HCT116 (cell line): ENCODE measurements around the gene FAT1. TPM values are rescaled to one million over a fixed set of nuclear protein-coding genes. Genes with fewer than 3 reads are reported as not detected.

Experiments used
- ATAC-seq: fragments of 200-7000 bp; cut with Tn5 transposase; 2 replicates; pipeline ENCODE4 v1.9.1; 2020; ENCODE audit warnings: mild to moderate bottlenecking, moderate library complexity
- BruUV-seq: library from RNA; stranded (reverse); fragments of 400-500 nt; replicated peaks from 2 replicates; lab custom pipeline; 2021; lab: Mats Ljungman, UMichigan
- CTCF ChIA-PET: fragments of 300-600 bp; sonication (Branson Sonifier 250); formaldehyde crosslinking; loops from one replicate; lab custom pipeline; 2021; ENCODE audit warnings: antibody characterized with exemption; lab: Charles Lee
- POLR2A ChIA-PET: fragments of 300-600, 350-600 bp; sonication (Branson Sonifier 250); formaldehyde crosslinking; loops from one replicate; lab custom pipeline; 2021; ENCODE audit warnings: antibody characterized with exemption; lab: Charles Lee
- RAD21 ChIA-PET, 2 experiments: fragments of 300-600 bp; sonication (Branson Sonifier 250); formaldehyde crosslinking; loops; one replicate each; lab custom pipeline; 2023; ENCODE audit warnings: low total read pairs in 2 of 2; ENCODE audit not compliant: uncharacterized antibody in 2 of 2, unreplicated experiment in 2 of 2, low non-redundant PET in 1 of 2; lab: Charles Lee
- DNase-seq: peaks from one replicate; pipeline ENCODE4 v3.0.0-alpha.2; 2010; ENCODE audit warnings: low read depth, low spot score
- H2AFZ ChIP-seq: fragments of 200-600 bp; shearing (Covaris generic), sonication (generic); 2 replicates; pipeline ENCODE4 v1.6.1; 2017; ENCODE audit warnings: low read depth, mixed run types, mixed read lengths, antibody characterized with exemption, low read length; ENCODE audit not compliant: poor library complexity, severe bottlenecking
- H3K27ac ChIP-seq: 2 replicates; pipeline ENCODE4 v1.5.1; 2012; ENCODE audit warnings: low read depth, low read length
- H3K27me3 ChIP-seq: fragments of 200-600 bp; sonication (generic); 2 replicates; pipeline ENCODE4 v1.6.1; 2016; ENCODE audit warnings: mixed run types, low read length, mixed read lengths; ENCODE audit not compliant: insufficient read depth
- H3K36me3 ChIP-seq, 2 experiments: fragments of 200-500 bp in 1 of 2; fragments of 200-600 bp in 1 of 2; sonication (Bioruptor generic) in 1 of 2; sonication (generic) in 1 of 2; 2 replicates each; pipeline versions ENCODE4 v1.5.1 to v1.6.1; 2014 to 2016; ENCODE audit warnings: low read length in 2 of 2, inconsistent platforms in 1 of 2, mixed read lengths in 1 of 2, mixed run types in 1 of 2; ENCODE audit not compliant: insufficient read depth in 2 of 2, control insufficient read depth in 1 of 2
- H3K4me1 ChIP-seq, 2 experiments: fragments of 200-600 bp in 1 of 2; sonication (generic) in 1 of 2; 2 replicates each; pipeline versions ENCODE4 v1.5.1 to v1.6.1; 2012 to 2017; ENCODE audit warnings: low read length in 2 of 2, inconsistent platforms in 1 of 2, mild to moderate bottlenecking in 1 of 2, mixed read lengths in 1 of 2, mixed run types in 1 of 2, moderate library complexity in 1 of 2; ENCODE audit not compliant: insufficient read depth in 2 of 2, control insufficient read depth in 1 of 2
- H3K4me2 ChIP-seq: fragments of 200-600 bp; sonication (generic); 2 replicates; pipeline ENCODE4 v1.6.1; 2017; ENCODE audit warnings: mixed run types, low read length, mixed read lengths
- H3K4me3 ChIP-seq, 2 experiments: fragments of 200-600 bp in 1 of 2; sonication (generic) in 1 of 2; replicated peaks in 1 of 2; 2 replicates each; pipeline ENCODE4 v1.5.1; 2011 to 2016; ENCODE audit warnings: low read length in 2 of 2, control low read depth in 1 of 2, low read depth in 1 of 2, mild to moderate bottlenecking in 1 of 2, mixed read lengths in 1 of 2, mixed run types in 1 of 2
- H3K79me2 ChIP-seq: fragments of 200-600 bp; sonication (generic); 2 replicates; pipeline ENCODE4 v1.6.1; 2017; ENCODE audit warnings: mild to moderate bottlenecking, mixed run types, low read length, moderate library complexity, mixed read lengths; ENCODE audit not compliant: insufficient read depth
- H3K9ac ChIP-seq: fragments of 200-600 bp; sonication (generic); 2 replicates; pipeline ENCODE4 v1.6.1; 2016; ENCODE audit warnings: low read length, mixed read lengths
- H3K9me2 ChIP-seq: fragments of 200-600 bp; sonication (generic), shearing (Covaris generic); 2 replicates; pipeline ENCODE4 v1.6.1; 2017; ENCODE audit warnings: mixed run types, mild to moderate bottlenecking, moderate library complexity; ENCODE audit not compliant: insufficient read depth
- H3K9me3 ChIP-seq, 2 experiments: fragments of 200-500 bp in 1 of 2; fragments of 200-600 bp in 1 of 2; sonication (Bioruptor generic) in 1 of 2; sonication (generic) in 1 of 2; 2 replicates each; pipeline ENCODE4 v1.6.1; 2014 to 2017; ENCODE audit warnings: low read length in 2 of 2, mixed read lengths in 2 of 2, inconsistent platforms in 1 of 2, low read depth in 1 of 2, mild to moderate bottlenecking in 1 of 2, mixed run types in 1 of 2, moderate library complexity in 1 of 2; ENCODE audit not compliant: control insufficient read depth in 1 of 2, insufficient read depth in 1 of 2
- H4K20me1 ChIP-seq: fragments of 200-600 bp; sonication (generic), shearing (Covaris generic); 2 replicates; pipeline ENCODE4 v1.6.1; 2017; ENCODE audit warnings: mixed run types, mild to moderate bottlenecking, moderate library complexity; ENCODE audit not compliant: insufficient read depth
- CTCF ChIP-seq, 3 experiments: fragments of 200-600 bp in 1 of 3; sonication (generic) in 1 of 3; IDR thresholded peaks in 2 of 3; conservative IDR thresholded peaks in 1 of 3; 2 replicates each; pipeline ENCODE4 v1.5.1; 2012 to 2017; ENCODE audit warnings: low read depth in 2 of 3, low read length in 2 of 3, antibody characterized with exemption in 1 of 3, borderline replicate concordance in 1 of 3, control low read depth in 1 of 3, mild to moderate bottlenecking in 1 of 3, mixed read lengths in 1 of 3, mixed run types in 1 of 3, moderate library complexity in 1 of 3; ENCODE audit not compliant: insufficient read depth in 1 of 3
- EZH2phosphoT487 ChIP-seq: fragments of 200-600 bp; IDR thresholded peaks from 2 replicates; pipeline ENCODE4 v1.6.1; 2018; ENCODE audit warnings: antibody characterized with exemption, borderline replicate concordance
- TCF7L2 ChIP-seq: IDR thresholded peaks from 2 replicates; pipeline ENCODE4 v1.7.0; 2011; ENCODE audit warnings: borderline replicate concordance, inconsistent platforms; ENCODE audit not compliant: insufficient read depth, insufficient read length; ENCODE audit errors: extremely low read depth
- intact Hi-C: fragments of 100-400 bp; cut with micrococcal nuclease; formaldehyde crosslinking; loops from 2 replicates; pipeline ENCODE4 v1.10.0; 2022
- total RNA-seq: library from RNA; stranded (reverse); gene quantifications from one replicate; pipeline ENCODE4 v1.2.1, GENCODE V29; 2021; ENCODE audit not compliant: unreplicated experiment

FAT1 gene
- total RNA-seq, 1 experiment from 2014 or later = 676 TPM

GRCh38 chr4:186691396-186691795 is 32.3 kb downstream of the FAT1 start:
- CTCF ChIA-PET = no interaction called here
- no TSS peak for BruUV-seq
- Histone ChIP-seq H3K27me3 (no peaks in the 10 kb centered on the region), H3K27ac (no peak overlapping the region), H3K79me2 (peaks cover 100% of the 10 kb centered on the region), H4K20me1 (peaks cover 82% of the 10 kb centered on the region), H3K9me3 (no peaks in the 10 kb centered on the region), H3K9ac (no peak overlapping the region), H2AFZ (no peak overlapping the region), H3K36me3 (peaks cover 4 to 25% of the 10 kb centered on the region in 2 experiments; a peak in 3 of 4 replicates), H3K4me1 (peaks cover 59 to 83% of the 10 kb centered on the region in 2 experiments), H3K9me2 (no peaks in the 10 kb centered on the region), H3K4me3 (no peak overlapping the region), H3K4me2 (no peak overlapping the region)
- ATAC-seq (no peak), DNase-seq (no peak)
- RAD21 ChIA-PET = no interaction called here
- intact Hi-C loops = no loop called here
- TF ChIP-seq EZH2phosphoT487 = no peak
- TF ChIP-seq TCF7L2 = no peak
- TF ChIP-seq CTCF (IDR thresholded peaks at IDR 0.05 in 2 of 3, conservative IDR thresholded peaks at IDR 0.05 in 1 of 3; ENCODE audit: borderline replicate concordance in 1 of 3, insufficient read depth in 1 of 3, low read depth in 2 of 3, low read length in 2 of 3) = no peak
- POLR2A ChIA-PET = no interaction called here

DNA sequence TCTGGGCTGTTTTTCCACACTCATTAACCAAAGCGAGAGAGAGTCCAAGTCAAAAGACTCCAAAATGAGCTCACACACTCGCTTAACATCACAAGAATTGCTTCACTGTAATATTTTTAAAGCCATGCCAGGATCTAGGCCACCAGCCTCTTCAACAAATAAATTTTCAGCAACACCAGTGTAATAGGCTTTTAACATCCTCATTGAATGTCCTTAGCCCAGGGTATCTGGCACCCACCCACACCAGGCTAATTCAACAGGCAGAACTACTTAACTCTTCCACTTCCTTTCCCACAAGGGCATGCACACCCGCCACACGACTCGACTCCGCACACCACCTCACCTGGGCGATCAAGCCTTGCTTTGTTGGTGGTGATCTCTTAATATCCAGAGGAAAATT is 34.2 kb downstream of the FAT1 start:
- H3K36me3 ChIP-seq = peaks cover 4 to 26% of the 10 kb centered on the region in 2 experiments; a peak in 3 of 4 replicates
- peaks cover 85% of the 10 kb centered on the region for H4K20me1 ChIP-seq
- no peak overlapping the region for H3K4me3 ChIP-seq
- BruUV-seq = no TSS peak
- H2AFZ ChIP-seq = no peak overlapping the region
- no peak for TF ChIP-seq CTCF (IDR thresholded peaks at IDR 0.05 in 2 of 3, conservative IDR thresholded peaks at IDR 0.05 in 1 of 3; ENCODE audit: borderline replicate concordance in 1 of 3, insufficient read depth in 1 of 3, low read depth in 2 of 3, low read length in 2 of 3)
- POLR2A ChIA-PET = no interaction called here
- no peaks in the 10 kb centered on the region for H3K27me3 ChIP-seq
- no peak for ATAC-seq
- no peaks in the 10 kb centered on the region for H3K9me3 ChIP-seq
- no peak overlapping the region for H3K9ac ChIP-seq
- H3K9me2 ChIP-seq = no peaks in the 10 kb centered on the region
- H3K4me1 ChIP-seq = peaks cover 67 to 85% of the 10 kb centered on the region in 2 experiments
- intact Hi-C loops = no loop called here
- H3K4me2 ChIP-seq = no peak overlapping the region
- H3K27ac ChIP-seq = no peak overlapping the region
- DNase-seq = no peak
- peaks cover 100% of the 10 kb centered on the region for H3K79me2 ChIP-seq
- CTCF ChIA-PET = no interaction called here
- RAD21 ChIA-PET = interaction anchor here in 1 of 2 experiments (0.5 kb wide), 1 partner anchor 47 kb away, joined by 5 read pairs; no protein-coding TSS in a partner anchor
